Gastroesophageal sphincter (tissue), 3 donors: ENCODE measurements around the gene TAOK3.

Experiments used
- CTCF ChIP-seq, 4 experiments: fragments of 200-600 bp in 2 of 4; fragments of 450-650 bp in 2 of 4; sonication (generic) in 1 of 4; IDR thresholded peaks; one replicate each; pipeline ENCODE4 v1.5.1; 2017 to 2019; ENCODE audit warnings: antibody characterized with exemption in 4 of 4, mild to moderate bottlenecking in 2 of 4, moderate library complexity in 2 of 4
- EP300 ChIP-seq: sonication (generic); formaldehyde crosslinking; IDR thresholded peaks from one replicate; pipeline ENCODE4 v1.6.1; 2017; ENCODE audit warnings: antibody characterized with exemption, mild to moderate bottlenecking
- POLR2A ChIP-seq, 2 donors: fragments of 450-650 bp; IDR thresholded peaks; one replicate each; pipeline ENCODE4 v1.6.1; 2017; ENCODE audit warnings: antibody characterized with exemption in 2 of 2, mild to moderate bottlenecking in 2 of 2, moderate library complexity in 1 of 2
- POLR2AphosphoS5 ChIP-seq: sonication (generic); formaldehyde crosslinking; IDR thresholded peaks from one replicate; pipeline ENCODE4 v1.6.1; 2017; ENCODE audit warnings: antibody characterized with exemption

DNA sequence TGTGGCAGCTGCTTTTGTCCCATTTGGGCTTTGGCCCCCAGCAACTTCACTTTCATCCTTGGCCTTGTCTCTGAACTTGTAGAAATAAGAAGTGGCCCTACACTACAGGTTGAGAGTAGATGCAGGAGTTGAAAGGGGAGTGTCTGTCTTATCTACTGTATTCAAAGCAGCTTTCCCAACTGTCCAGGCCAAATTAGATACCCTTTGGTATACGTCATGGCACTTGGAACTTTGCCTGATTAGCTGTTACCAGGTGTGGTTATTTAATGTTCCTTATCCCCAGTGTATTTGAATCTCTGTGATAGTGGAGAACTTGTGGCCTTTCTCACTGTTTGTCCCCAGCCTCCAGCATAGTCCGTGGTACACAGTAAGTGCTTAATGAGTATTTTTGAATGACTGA, 37.1 kb upstream of the TAOK3 start:
- no peak for TF ChIP-seq POLR2A (IDR thresholded peaks at IDR 0.05)
- TF ChIP-seq CTCF (IDR thresholded peaks at IDR 0.05): no peak
- TF ChIP-seq EP300: no peak
- TF ChIP-seq POLR2AphosphoS5: no peak
